T-helper 1 cell treated with Interleukin-12 subunit alpha and Interleukin-12 subunit beta and Interleukin-4 antibody, amounts not matched to agents 30 μg/mL and 1 μg/mL, for 36 hours (primary cell): ENCODE data around the gene HIPK2.

Source experiments
- H3K27ac Mint-ChIP-seq: one replicate; pipeline ENCODE4 v1.8.0; 2021; ENCODE audit warnings: mild to moderate bottlenecking, mixed read lengths
- H3K27me3 Mint-ChIP-seq: one replicate; pipeline ENCODE4 v1.8.0; 2021; ENCODE audit warnings: low read depth, mixed read lengths
- H3K36me3 Mint-ChIP-seq: one replicate; pipeline ENCODE4 v1.8.0; 2021; ENCODE audit warnings: low read depth, mixed read lengths
- H3K4me1 Mint-ChIP-seq: one replicate; pipeline ENCODE4 v1.8.0; 2021; ENCODE audit warnings: low read depth, mixed read lengths
- H3K4me3 Mint-ChIP-seq: one replicate; pipeline ENCODE4 v1.8.0; 2021; ENCODE audit warnings: mild to moderate bottlenecking, moderate library complexity, mixed read lengths
- H3K9me3 Mint-ChIP-seq: one replicate; pipeline ENCODE4 v1.8.0; 2021; ENCODE audit warnings: mixed read lengths

HIPK2 gene

DNA sequence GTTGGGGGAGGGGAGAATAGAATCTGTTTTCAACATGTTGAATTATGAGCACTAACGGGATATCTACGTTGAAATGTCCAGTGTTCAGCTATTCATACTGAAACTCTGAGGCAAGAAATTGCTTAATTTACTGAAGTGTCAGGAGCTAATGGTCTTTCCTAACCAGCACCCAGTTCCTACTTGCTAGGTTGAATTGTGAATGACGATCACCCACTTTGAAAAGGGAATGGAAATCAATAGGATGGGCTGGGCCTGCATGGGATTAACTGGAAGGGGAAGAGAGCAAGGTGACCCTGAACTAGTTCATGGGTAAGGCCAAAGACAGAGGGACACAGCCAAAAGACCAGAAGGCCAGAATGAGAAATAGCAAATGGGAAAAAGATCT is 51.3 kb downstream of the HIPK2 start:
- H3K9me3 Mint-ChIP-seq = no peaks in the 10 kb centered on the region
- H3K4me3 Mint-ChIP-seq = no peak overlapping the region
- H3K27me3 Mint-ChIP-seq = no peaks in the 10 kb centered on the region
- peaks cover 12% of the 10 kb centered on the region for H3K36me3 Mint-ChIP-seq
- H3K27ac Mint-ChIP-seq = no peak overlapping the region
- peaks cover 34% of the 10 kb centered on the region for H3K4me1 Mint-ChIP-seq

- H3K4me1 Mint-ChIP-seq = peaks cover 31% of the 10 kb centered on the region
- peaks cover 8% of the 10 kb centered on the region for H3K36me3 Mint-ChIP-seq
- H3K27ac Mint-ChIP-seq = no peak overlapping the region
- no peaks in the 10 kb centered on the region for H3K9me3 Mint-ChIP-seq
- H3K27me3 Mint-ChIP-seq = no peaks in the 10 kb centered on the region
- H3K4me3 Mint-ChIP-seq = no peak overlapping the region
Observed at GRCh38 chr7:139725858-139726484, 51.8 kb downstream of the HIPK2 start.

DNA sequence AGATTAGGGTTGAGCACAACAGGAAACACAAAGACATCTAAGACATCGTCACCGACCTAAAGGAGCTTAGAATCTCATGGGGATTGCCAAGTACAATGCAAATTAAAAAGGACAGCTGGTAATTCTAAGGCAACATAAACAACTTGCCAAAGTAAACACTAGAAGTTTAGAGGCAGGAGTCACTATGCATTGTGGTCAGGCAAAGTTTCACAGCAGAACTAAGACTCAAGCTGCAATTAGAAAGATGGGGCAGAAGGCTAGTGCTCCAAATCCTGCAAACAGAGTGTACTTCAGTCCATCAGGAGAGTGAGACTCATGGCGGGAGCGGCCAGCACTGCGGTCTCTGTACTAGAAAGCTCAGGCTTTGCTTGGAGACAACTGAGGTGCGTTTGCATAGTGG is 52.7 kb downstream of the HIPK2 start:
- peaks cover 8% of the 10 kb centered on the region for H3K36me3 Mint-ChIP-seq
- H3K9me3 Mint-ChIP-seq = no peaks in the 10 kb centered on the region
- no peak overlapping the region for H3K27ac Mint-ChIP-seq
- H3K4me1 Mint-ChIP-seq = peaks cover 28% of the 10 kb centered on the region
- H3K4me3 Mint-ChIP-seq = no peak overlapping the region
- H3K27me3 Mint-ChIP-seq = no peaks in the 10 kb centered on the region

GRCh38 chr7:139722604-139723003 is 55.2 kb downstream of the HIPK2 start:
- H3K4me1 Mint-ChIP-seq = peaks cover 25% of the 10 kb centered on the region
- H3K4me3 Mint-ChIP-seq = no peak overlapping the region
- no peaks in the 10 kb centered on the region for H3K27me3 Mint-ChIP-seq
- H3K36me3 Mint-ChIP-seq = peaks cover 3% of the 10 kb centered on the region
- no peaks in the 10 kb centered on the region for H3K9me3 Mint-ChIP-seq
- H3K27ac Mint-ChIP-seq = no peak overlapping the region

DNA sequence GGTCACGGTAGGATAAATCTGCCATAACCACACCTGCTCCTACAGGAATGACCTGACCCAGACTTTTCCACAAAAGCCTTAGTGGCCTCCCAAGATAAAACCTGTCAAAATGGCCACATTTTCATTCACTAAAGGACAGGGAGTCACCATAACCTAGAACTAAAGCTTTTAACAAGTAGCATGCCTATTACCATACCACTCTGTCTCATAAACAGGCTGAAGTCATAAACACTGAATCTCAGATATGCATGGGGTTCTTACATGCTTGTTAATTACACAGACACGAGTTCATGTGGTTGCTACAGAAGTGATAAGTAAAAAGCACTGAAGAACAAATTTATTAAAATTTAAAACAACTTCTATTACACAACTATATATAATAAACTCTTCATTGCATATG is 56.0 kb downstream of the HIPK2 start:
- H3K4me1 Mint-ChIP-seq = peaks cover 19% of the 10 kb centered on the region
- peaks cover 4% of the 10 kb centered on the region for H3K36me3 Mint-ChIP-seq
- no peak overlapping the region for H3K27ac Mint-ChIP-seq
- H3K27me3 Mint-ChIP-seq = no peaks in the 10 kb centered on the region
- H3K9me3 Mint-ChIP-seq = no peaks in the 10 kb centered on the region
- no peak overlapping the region for H3K4me3 Mint-ChIP-seq

- H3K36me3 Mint-ChIP-seq = peaks cover 5% of the 10 kb centered on the region
- no peaks in the 10 kb centered on the region for H3K27me3 Mint-ChIP-seq
- no peak overlapping the region for H3K4me3 Mint-ChIP-seq
- H3K4me1 Mint-ChIP-seq = peaks cover 16% of the 10 kb centered on the region
- H3K27ac Mint-ChIP-seq = no peak overlapping the region
- no peaks in the 10 kb centered on the region for H3K9me3 Mint-ChIP-seq
Observed at GRCh38 chr7:139721417-139721816, 56.4 kb downstream of the HIPK2 start.

GRCh38 chr7:139720705-139721231 is 57.0 kb downstream of the HIPK2 start:
- Mint-ChIP-seq H3K4me1 (peaks cover 13% of the 10 kb centered on the region), H3K4me3 (no peak overlapping the region), H3K9me3 (no peaks in the 10 kb centered on the region), H3K27ac (no peak overlapping the region), H3K36me3 (peaks cover 8% of the 10 kb centered on the region), H3K27me3 (no peaks in the 10 kb centered on the region)

DNA sequence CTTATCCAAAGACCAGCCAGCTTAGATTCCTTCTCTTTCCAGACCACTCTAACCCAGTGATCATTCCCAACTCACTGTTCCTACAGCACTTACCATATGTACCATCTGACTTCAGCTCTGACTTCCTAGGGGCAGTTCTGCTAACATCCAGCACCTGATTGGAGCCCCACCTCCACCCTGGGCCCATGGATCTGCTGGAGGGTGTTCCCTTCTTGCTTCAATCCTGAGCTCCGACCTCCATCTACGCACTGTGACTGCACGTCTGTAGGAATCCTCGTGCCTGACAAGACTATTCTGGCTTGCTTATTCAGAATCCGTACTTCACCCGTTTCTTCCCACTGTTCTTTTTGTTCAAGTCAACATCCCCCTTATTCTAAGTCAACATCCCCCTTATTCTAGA is 57.6 kb downstream of the HIPK2 start:
- Mint-ChIP-seq H3K4me3 (no peak overlapping the region), H3K27me3 (no peaks in the 10 kb centered on the region), H3K4me1 (peaks cover 9% of the 10 kb centered on the region), H3K9me3 (no peaks in the 10 kb centered on the region), H3K36me3 (peaks cover 13% of the 10 kb centered on the region), H3K27ac (no peak overlapping the region)

DNA sequence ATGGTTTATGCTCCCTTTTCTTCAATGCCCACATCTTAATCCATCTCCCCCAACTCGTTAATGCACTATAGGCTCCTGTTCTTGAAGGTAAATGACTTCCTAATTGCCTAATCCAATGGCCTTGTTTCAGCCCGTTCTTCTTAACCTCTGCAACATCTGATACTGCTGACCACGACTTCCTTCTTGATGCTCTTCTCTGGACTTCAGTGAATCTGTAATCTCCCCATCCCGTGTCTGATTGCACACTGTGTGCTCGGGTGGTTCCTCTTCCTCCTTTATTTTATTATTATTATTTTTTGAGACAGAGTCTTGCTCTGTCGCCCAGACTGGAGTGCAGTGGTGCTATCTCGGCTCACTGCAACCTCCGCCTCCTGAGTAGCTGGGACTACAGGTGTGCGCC is 58.9 kb downstream of the HIPK2 start:
- no peaks in the 10 kb centered on the region for H3K27me3 Mint-ChIP-seq

DNA sequence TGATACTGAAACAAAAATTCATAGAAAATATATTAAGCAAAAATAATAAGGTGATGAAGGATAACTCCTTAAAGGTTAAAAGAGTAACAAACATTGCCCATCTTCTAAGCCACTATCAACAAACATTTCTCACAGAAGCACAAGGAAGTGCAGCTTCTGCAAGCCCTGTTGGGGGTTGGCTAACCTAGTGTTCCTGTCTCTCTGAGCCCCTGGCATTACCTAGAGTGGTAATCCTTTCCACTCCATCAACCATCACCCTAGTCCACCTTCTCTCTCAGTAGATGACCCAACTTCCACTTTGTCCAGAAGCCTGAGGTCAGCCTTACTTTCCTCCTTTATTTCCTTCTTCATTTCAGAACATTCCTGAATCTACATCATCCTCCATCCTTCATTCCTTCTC is 59.7 kb downstream of the HIPK2 start:
- no peaks in the 10 kb centered on the region for H3K27me3 Mint-ChIP-seq
- H3K9me3 Mint-ChIP-seq = no peaks in the 10 kb centered on the region
- peaks cover 6% of the 10 kb centered on the region for H3K4me1 Mint-ChIP-seq
- peaks cover 16% of the 10 kb centered on the region for H3K36me3 Mint-ChIP-seq
- H3K27ac Mint-ChIP-seq = no peak overlapping the region
- no peak overlapping the region for H3K4me3 Mint-ChIP-seq

More for the DNA sequence above, 58.9 kb downstream of the HIPK2 start:
- Mint-ChIP-seq H3K36me3 (peaks cover 16% of the 10 kb centered on the region), H3K9me3 (no peaks in the 10 kb centered on the region), H3K27ac (no peak overlapping the region), H3K4me3 (no peak overlapping the region), H3K4me1 (peaks cover 6% of the 10 kb centered on the region)

DNA sequence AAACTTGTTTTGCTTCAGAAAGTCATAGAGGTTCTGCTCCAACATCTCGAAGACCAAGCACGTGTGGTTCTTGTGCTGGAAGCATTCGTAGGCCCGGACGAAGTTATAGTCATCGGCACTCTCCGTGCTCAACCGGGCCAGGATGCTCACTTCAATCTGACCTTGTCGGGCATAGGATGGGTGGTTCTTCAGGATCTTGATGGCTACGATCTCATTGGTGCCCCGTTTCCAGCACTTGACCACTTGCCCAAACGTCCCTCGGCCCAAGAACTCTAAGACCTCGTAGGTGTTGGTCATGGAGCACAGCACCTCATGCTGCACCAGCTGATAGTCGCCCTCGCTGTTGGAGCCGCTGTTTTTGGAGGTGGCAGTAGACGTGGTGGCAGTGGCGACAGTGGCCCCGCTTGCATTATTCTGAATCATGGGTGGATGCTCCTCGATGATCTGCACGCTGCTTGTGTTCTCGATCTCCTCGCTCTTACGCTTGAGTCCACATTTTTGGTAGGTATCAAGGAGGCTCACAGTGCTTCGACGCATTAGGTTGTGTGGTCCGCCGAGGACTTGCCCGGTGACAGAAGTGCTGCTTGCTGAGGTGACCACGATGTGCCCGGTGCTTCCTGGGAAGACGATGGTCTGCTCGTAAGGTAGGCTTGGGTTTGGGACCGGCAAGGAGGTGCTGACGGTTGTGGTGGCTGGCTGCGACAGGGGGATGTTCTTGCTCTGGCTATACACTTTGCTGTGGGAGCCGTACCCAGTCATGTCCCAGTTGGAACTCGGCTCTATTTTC is 61.4 kb downstream of the HIPK2 start:
- Mint-ChIP-seq H3K27me3 (no peaks in the 10 kb centered on the region), H3K9me3 (no peaks in the 10 kb centered on the region), H3K27ac (no peak overlapping the region), H3K36me3 (peaks cover 16% of the 10 kb centered on the region), H3K4me3 (no peak overlapping the region), H3K4me1 (peaks cover 3% of the 10 kb centered on the region)

- H3K27me3 Mint-ChIP-seq = no peaks in the 10 kb centered on the region
- H3K9me3 Mint-ChIP-seq = no peaks in the 10 kb centered on the region
- no peak overlapping the region for H3K27ac Mint-ChIP-seq
- H3K4me3 Mint-ChIP-seq = no peak overlapping the region
- peaks cover 19% of the 10 kb centered on the region for H3K36me3 Mint-ChIP-seq
- H3K4me1 Mint-ChIP-seq = peaks cover 2% of the 10 kb centered on the region
Observed at GRCh38 chr7:139715194-139715815, 62.5 kb downstream of the HIPK2 start.

- Mint-ChIP-seq H3K4me3 (no peak overlapping the region), H3K27me3 (no peaks in the 10 kb centered on the region), H3K36me3 (peaks cover 22% of the 10 kb centered on the region), H3K4me1 (peaks cover 2% of the 10 kb centered on the region), H3K27ac (no peak overlapping the region), H3K9me3 (no peaks in the 10 kb centered on the region)
Observed at GRCh38 chr7:139714163-139714901, 63.5 kb downstream of the HIPK2 start.

- H3K36me3 Mint-ChIP-seq = peaks cover 22% of the 10 kb centered on the region
- H3K27me3 Mint-ChIP-seq = no peaks in the 10 kb centered on the region
- no peaks in the 10 kb centered on the region for H3K9me3 Mint-ChIP-seq
- no peak overlapping the region for H3K27ac Mint-ChIP-seq
- H3K4me3 Mint-ChIP-seq = no peak overlapping the region
- peaks cover 2% of the 10 kb centered on the region for H3K4me1 Mint-ChIP-seq
Observed at GRCh38 chr7:139713526-139714162, 64.2 kb downstream of the HIPK2 start.
